Mucosa of descending colon (tissue), 3 donors: ENCODE data around the gene OR52K2. TPM values are rescaled to one million over a fixed set of nuclear protein-coding genes. Genes with fewer than 3 reads are reported as not detected.

Source experiments
- ATAC-seq: fragments of 200-7000 bp; cut with Tn5 transposase; one replicate; pipeline ENCODE4 v1.9.1; 2020; ENCODE audit warnings: mild to moderate bottlenecking, moderate library complexity
- DNase-seq, 3 donors: peaks; one replicate each; pipeline ENCODE4 v3.0.0-alpha.2; 2020
- H3K36me3 ChIP-seq: fragments of 200-600 bp; one replicate; pipeline ENCODE4 v1.8.0; 2021; ENCODE audit warnings: low read depth, mild to moderate bottlenecking
- H3K4me1 ChIP-seq: fragments of 200-600 bp; one replicate; pipeline ENCODE4 v1.8.0; 2021; ENCODE audit warnings: low read depth, mild to moderate bottlenecking
- H3K4me3 ChIP-seq: fragments of 200-600 bp; one replicate; pipeline ENCODE4 v1.8.0; 2021; ENCODE audit warnings: mild to moderate bottlenecking
- H3K9me3 ChIP-seq: fragments of 200-600 bp; one replicate; pipeline ENCODE4 v1.8.0; 2021; ENCODE audit warnings: mild to moderate bottlenecking
- CTCF ChIP-seq: fragments of 200-600 bp; IDR thresholded peaks from one replicate; pipeline ENCODE4 v1.8.0; 2022; ENCODE audit warnings: antibody characterized with exemption, mild to moderate bottlenecking
- intact Hi-C, 2 donors: fragments of 100-400 bp; cut with DNase I in 1 of 2; cut with micrococcal nuclease in 1 of 2; formaldehyde crosslinking; loops; one replicate each; pipeline versions ENCODE4 v1.11.0 to v1.11.1; 2022; cut with DNase I, micrococcal nuclease
- total RNA-seq, 3 donors: library from RNA; stranded (reverse); fragmentation: NEBNext Ultra II Directional in 2 of 3; extraction: Animal tissue kit (Norgen Biotek cat#: 25700) in 2 of 3; gene quantifications; one replicate each; pipeline versions ENCODE4 v1.2.1 to v1.2.4, GENCODE V29; 2021 to 2023
- donor health status: DM: no; HTN: no; CAD: no; lungs with moderate emphysema.
- donor health status: DM: no; HTN: no; CAD: no.
- donor health status: DM: no; HTN: yes; CAD: no.

OR52K2 gene
- total RNA-seq, 3 donors from 2014 or later: not detected

- no peak for ATAC-seq
- no peak overlapping the region for H3K4me3 ChIP-seq
- no peaks in the 10 kb centered on the region for H3K9me3 ChIP-seq
- no peak for DNase-seq
- no peak for TF ChIP-seq CTCF
- intact Hi-C loops: loop anchor here in 1 of 2 donors (5.0 kb wide), 1 partner anchor 308 kb away; no protein-coding TSS in a partner anchor
- H3K4me1 ChIP-seq: no peaks in the 10 kb centered on the region
- H3K36me3 ChIP-seq: no peaks in the 10 kb centered on the region
Observed at GRCh38 chr11:4495487-4495886, 46.4 kb downstream of the OR52K2 start.

- Histone ChIP-seq H3K4me1 (no peaks in the 10 kb centered on the region), H3K4me3 (no peak overlapping the region), H3K36me3 (no peaks in the 10 kb centered on the region), H3K9me3 (no peaks in the 10 kb centered on the region)
- no peak for TF ChIP-seq CTCF
- DNase-seq (no peak), ATAC-seq (no peak)
- intact Hi-C loops: loop anchor here in 1 of 2 donors (5.0 kb wide), 1 partner anchor 309 kb away; no protein-coding TSS in a partner anchor
Observed at GRCh38 chr11:4495986-4496385, 46.9 kb downstream of the OR52K2 start.

GRCh38 chr11:4496557-4497248, 47.6 kb downstream of the OR52K2 start:
- Histone ChIP-seq H3K9me3 (no peaks in the 10 kb centered on the region), H3K36me3 (no peaks in the 10 kb centered on the region), H3K4me1 (no peaks in the 10 kb centered on the region), H3K4me3 (no peak overlapping the region)
- no peak for ATAC-seq
- DNase-seq: no peak
- TF ChIP-seq CTCF: no peak
- intact Hi-C loops: loop anchor here in 1 of 2 donors (5.0 kb wide), 1 partner anchor 309 kb away; no protein-coding TSS in a partner anchor

Other genes with a start within 250 kb of the OR52K2 start
- not detected for gene OR52B4, start 80.9 kb upstream of the OR52K2 start, total RNA-seq
- gene TRIM21, start 55.6 kb upstream of the OR52K2 start, total RNA-seq: 10 to 100 TPM; 26.0 to 32.6 (median 29.2) TPM
- gene OR52K1, start 33.4 kb downstream of the OR52K2 start, total RNA-seq: not detected
- not detected for gene OR52M1, start 95.9 kb downstream of the OR52K2 start, total RNA-seq
- gene OR52I2, start 132.4 kb downstream of the OR52K2 start, total RNA-seq: not detected
- gene OR52I1, start 144.7 kb downstream of the OR52K2 start, total RNA-seq: not detected
- gene TRIM68, start 158.9 kb downstream of the OR52K2 start, total RNA-seq: 10 to 100 TPM; 17.6 to 21.7 (median 19.4) TPM
- gene OR51D1, start 188.2 kb downstream of the OR52K2 start, total RNA-seq: not detected
- under 1 TPM; 0.32 to 0.95 (median 0.67) TPM for gene OR51E1, start 194.7 kb downstream of the OR52K2 start, total RNA-seq
- gene OR51E2, start 248.6 kb downstream of the OR52K2 start, total RNA-seq: 10 to 100 TPM in 1 of 3 donors, 1 to 10 TPM in 1, under 1 TPM in 1; 0.46 to 11.0 (median 1.0) TPM